Measurements from ENCODE around the gene CCNI. TPM values are rescaled to one million over a fixed set of nuclear protein-coding genes. Genes with fewer than 3 reads are reported as not detected.
"Not testable (repeated sequence)": the region's sequence is repeated elsewhere in the genome, so short reads cannot be mapped to it uniquely, and the experiment has no call there.

The CCNI gene
- total and polyA plus RNA-seq, 3 experiments from 2014 or later = 191 to 325 (median 206) TPM

DNA sequence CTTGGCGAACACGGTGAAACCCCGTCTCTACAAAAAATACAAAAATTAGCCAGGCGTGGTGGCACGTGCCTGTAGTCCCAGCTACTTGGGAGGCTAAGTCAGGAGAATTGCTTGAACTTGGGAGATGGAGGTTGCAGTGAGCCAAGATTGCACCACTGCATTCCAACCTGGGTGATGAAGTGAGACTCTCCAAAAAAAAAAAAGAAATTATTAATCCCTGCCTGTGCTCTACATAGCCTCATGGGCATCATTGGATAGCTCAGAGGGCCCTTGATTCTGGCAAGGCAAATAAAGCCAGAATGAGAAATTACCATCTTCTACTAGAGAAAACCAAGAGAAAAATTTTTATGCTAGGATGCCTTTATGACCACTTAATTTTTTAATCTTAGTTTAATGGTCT is 38.6 kb downstream of the CCNI start:
- H3K9me3 Mint-ChIP-seq; POLR2A ChIA-PET; H3K27me3 Mint-ChIP-seq; CTCF ChIA-PET; H3K4me3 Mint-ChIP-seq; H3K27ac ChIP-seq (ENCODE audit: low read depth, low read length); H3K9me3 ChIP-seq (ENCODE audit: low read length); H3K4me1 Mint-ChIP-seq; DNase-seq; H3K27me3 ChIP-seq (ENCODE audit: insufficient read depth, low read length, poor library complexity, severe bottlenecking); H3K4me3 ChIP-seq (ENCODE audit: low read length); H3K36me3 ChIP-seq (ENCODE audit: insufficient read depth, low read length); H3K27ac Mint-ChIP-seq; H3K4me1 ChIP-seq (ENCODE audit: insufficient read depth, low read length): not testable (repeated sequence)
- peaks cover 3 to 46% (median 17%) of the 10 kb centered on the region in 3 donors for H3K36me3 Mint-ChIP-seq

DNA sequence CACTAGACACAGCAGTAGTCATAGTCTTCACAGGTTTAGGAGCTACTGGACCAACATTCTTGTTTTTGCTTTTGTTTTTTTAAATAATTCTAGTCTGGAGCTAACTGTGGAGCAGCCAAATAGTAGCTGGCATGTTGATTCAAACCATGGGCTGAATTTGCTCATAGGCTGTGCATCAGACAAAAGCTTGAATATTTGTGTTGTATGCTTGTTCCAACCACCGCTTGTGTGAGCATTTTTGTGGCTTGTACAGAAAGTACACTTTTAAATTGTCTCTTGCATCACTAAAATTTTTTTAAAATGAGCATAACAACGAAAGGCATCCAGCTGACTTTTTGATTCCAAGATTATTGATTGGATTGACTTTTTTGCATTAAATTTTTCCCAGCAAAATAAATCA is 39.6 kb downstream of the CCNI start:
- Histone ChIP-seq H3K4me3 (ENCODE audit: low read length) (no peak overlapping the region), H3K9me3 (ENCODE audit: low read length) (no peaks in the 10 kb centered on the region), H3K27ac (ENCODE audit: low read depth, low read length) (no peak overlapping the region), H3K36me3 (ENCODE audit: insufficient read depth, low read length) (no peaks in the 10 kb centered on the region), H3K4me1 (ENCODE audit: insufficient read depth, low read length) (peaks cover 14% of the 10 kb centered on the region), H3K27me3 (ENCODE audit: insufficient read depth, low read length, poor library complexity, severe bottlenecking) (no peaks in the 10 kb centered on the region)
- H3K4me3 Mint-ChIP-seq = no peak overlapping the region
- DNase-seq = no peak
- H3K27ac Mint-ChIP-seq = no peak overlapping the region
- POLR2A ChIA-PET = no interaction called here
- H3K4me1 Mint-ChIP-seq = peaks cover 14% of the 10 kb centered on the region in 3 donors
- H3K27me3 Mint-ChIP-seq = no peaks in the 10 kb centered on the region
- H3K9me3 Mint-ChIP-seq = no peaks in the 10 kb centered on the region
- peaks cover 3 to 47% (median 15%) of the 10 kb centered on the region in 3 donors for H3K36me3 Mint-ChIP-seq
- CTCF ChIA-PET = interaction anchor here (0.7 kb wide), 1 partner anchor 856 kb away, joined by 3 read pairs; no protein-coding TSS in a partner anchor

DNA sequence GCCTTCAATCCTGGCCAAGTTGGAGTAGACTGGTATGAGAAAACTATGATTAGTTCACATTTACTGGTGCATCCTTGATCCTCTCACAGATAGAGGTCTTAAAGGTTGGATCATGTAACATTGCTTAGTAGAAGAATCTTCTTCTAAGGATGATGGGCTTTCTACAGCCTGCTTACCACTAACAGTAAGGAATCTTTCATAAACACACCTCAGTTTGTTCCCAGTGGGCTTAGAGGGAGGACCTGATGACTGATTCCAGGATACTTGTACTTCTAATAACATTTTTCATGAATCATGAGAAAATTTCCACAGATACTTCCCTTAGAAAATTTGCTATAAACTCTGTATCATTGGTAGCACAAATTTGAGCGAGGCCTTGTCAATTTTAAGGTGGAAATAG is 40.6 kb downstream of the CCNI start:
- Mint-ChIP-seq H3K27me3 (no peaks in the 10 kb centered on the region), H3K4me3 (no peak overlapping the region), H3K4me1 (peaks cover 19 to 22% (median 21%) of the 10 kb centered on the region in 3 donors), H3K27ac (no peak overlapping the region), H3K36me3 (peaks cover 3 to 48% (median 15%) of the 10 kb centered on the region in 3 donors), H3K9me3 (no peaks in the 10 kb centered on the region)
- Histone ChIP-seq H3K4me1 (ENCODE audit: insufficient read depth, low read length) (peaks cover 19% of the 10 kb centered on the region), H3K36me3 (ENCODE audit: insufficient read depth, low read length) (no peaks in the 10 kb centered on the region), H3K4me3 (ENCODE audit: low read length) (no peak overlapping the region), H3K27ac (ENCODE audit: low read depth, low read length) (no peak overlapping the region), H3K27me3 (ENCODE audit: insufficient read depth, low read length, poor library complexity, severe bottlenecking) (no peaks in the 10 kb centered on the region), H3K9me3 (ENCODE audit: low read length) (no peaks in the 10 kb centered on the region)
- CTCF ChIA-PET = no interaction called here
- no peak for DNase-seq
- POLR2A ChIA-PET = interaction anchor here (0.6 kb wide), 1 partner anchor 56 kb away, joined by 3 read pairs; no protein-coding TSS in a partner anchor

DNA sequence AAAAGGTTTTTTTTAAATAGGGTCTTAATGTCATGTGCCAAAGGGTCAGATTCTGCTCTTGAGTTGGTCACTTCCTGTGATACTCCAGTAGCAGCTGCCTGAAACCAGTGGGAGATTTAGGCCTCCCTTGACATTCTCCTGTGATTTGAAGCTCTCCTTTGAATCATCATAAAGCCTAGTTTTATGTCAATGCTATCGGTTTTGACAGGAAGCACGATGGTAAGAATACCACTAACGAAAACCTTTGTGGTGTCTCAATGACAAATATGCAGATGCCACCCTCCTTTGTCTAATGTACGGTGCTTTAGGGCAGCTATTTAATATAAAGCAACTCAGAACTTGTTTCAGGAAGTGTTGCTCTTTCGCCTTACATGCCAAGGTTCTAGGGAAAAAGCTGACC is 44.2 kb downstream of the CCNI start:
- Mint-ChIP-seq H3K27ac (peak overlapping the region in 5 of 8 donors; percentile 10 to 71 (median 33)), H3K36me3 (peaks cover 0 to 53% (median 16%) of the 10 kb centered on the region in 3 donors), H3K4me1 (peaks cover 27 to 34% (median 27%) of the 10 kb centered on the region in 3 donors), H3K4me3 (peak overlapping the region in 2 of 7 donors; percentile 34 to 46), H3K27me3 (no peaks in the 10 kb centered on the region), H3K9me3 (no peaks in the 10 kb centered on the region)
- ChIA-PET CTCF (interaction anchor here (1.1 to 1.3 kb wide), 4 partner anchors 22 to 46 kb away, joined by 3 read pairs; no protein-coding TSS in a partner anchor), POLR2A (interaction anchor here (1.4 kb wide), 1 partner anchor 44 kb away, joined by 3 read pairs; the partner anchor contains the start of gene CCNI)
- Histone ChIP-seq H3K4me3 (ENCODE audit: low read length) (no peak overlapping the region), H3K36me3 (ENCODE audit: insufficient read depth, low read length) (no peaks in the 10 kb centered on the region), H3K4me1 (ENCODE audit: insufficient read depth, low read length) (peaks cover 31% of the 10 kb centered on the region), H3K27ac (ENCODE audit: low read depth, low read length) (no peak overlapping the region), H3K9me3 (ENCODE audit: low read length) (no peaks in the 10 kb centered on the region), H3K27me3 (ENCODE audit: insufficient read depth, low read length, poor library complexity, severe bottlenecking) (no peaks in the 10 kb centered on the region)
- peak in 2 of 5 donors; percentile 25 to 34 for DNase-seq

DNA sequence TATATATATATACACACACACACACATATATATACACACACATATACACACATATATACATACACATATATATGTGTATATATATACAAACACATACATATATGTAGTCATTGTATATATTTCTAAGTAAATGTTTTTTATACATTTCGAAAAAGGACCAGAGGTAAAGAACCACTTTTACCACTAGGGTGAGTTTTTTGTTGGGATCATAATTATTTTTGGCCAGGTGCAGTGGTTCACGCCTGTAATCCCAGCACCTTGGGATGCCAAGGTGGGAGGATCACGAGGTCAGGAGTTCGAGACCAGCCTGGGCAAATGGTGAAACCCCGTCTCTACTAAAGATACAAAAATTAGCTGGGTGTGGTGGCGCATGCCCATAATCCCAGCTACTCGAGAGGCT is 46.0 kb downstream of the CCNI start:
- H3K4me1 ChIP-seq (ENCODE audit: insufficient read depth, low read length) = peaks cover 31% of the 10 kb centered on the region
- H3K4me3 ChIP-seq (ENCODE audit: low read length); H3K36me3 ChIP-seq (ENCODE audit: insufficient read depth, low read length); H3K9me3 Mint-ChIP-seq; CTCF ChIA-PET; H3K9me3 ChIP-seq (ENCODE audit: low read length); H3K27me3 Mint-ChIP-seq; H3K27ac ChIP-seq (ENCODE audit: low read depth, low read length); H3K27ac Mint-ChIP-seq; DNase-seq; H3K4me3 Mint-ChIP-seq; H3K27me3 ChIP-seq (ENCODE audit: insufficient read depth, low read length, poor library complexity, severe bottlenecking): not testable (repeated sequence)
- Mint-ChIP-seq H3K36me3 (peaks cover 6 to 54% (median 17%) of the 10 kb centered on the region in 3 donors), H3K4me1 (peaks cover 27 to 34% (median 27%) of the 10 kb centered on the region in 3 donors)
- POLR2A ChIA-PET = interaction anchor here (0.6 kb wide), 1 partner anchor 27 kb away, joined by 3 read pairs; no protein-coding TSS in a partner anchor

DNA sequence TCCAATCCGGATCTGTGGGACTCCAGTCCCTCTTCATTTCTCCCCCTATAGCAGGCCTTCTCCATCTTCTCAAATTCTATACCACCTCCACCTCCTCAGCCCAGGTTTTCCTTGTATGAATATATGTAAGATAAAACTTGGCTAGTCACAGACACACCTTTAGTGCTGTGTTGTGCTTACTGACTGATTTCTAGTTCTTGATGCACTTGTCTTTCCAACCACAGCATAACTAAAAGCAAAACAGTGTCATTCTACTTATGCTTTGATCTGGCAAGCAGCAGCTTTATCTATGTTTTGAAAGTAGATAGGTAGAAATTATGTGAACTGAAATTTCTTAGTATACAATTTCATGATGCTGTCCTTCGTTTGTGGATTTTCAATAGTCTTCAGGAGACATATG is 47.5 kb downstream of the CCNI start:
- no peaks in the 10 kb centered on the region for H3K27me3 Mint-ChIP-seq
- ChIA-PET CTCF (no interaction called here), POLR2A (no interaction called here)
- Histone ChIP-seq H3K36me3 (ENCODE audit: insufficient read depth, low read length) (peaks cover 6% of the 10 kb centered on the region), H3K27ac (ENCODE audit: low read depth, low read length) (no peak overlapping the region), H3K4me3 (ENCODE audit: low read length) (no peak overlapping the region), H3K9me3 (ENCODE audit: low read length) (no peaks in the 10 kb centered on the region), H3K27me3 (ENCODE audit: insufficient read depth, low read length, poor library complexity, severe bottlenecking) (no peaks in the 10 kb centered on the region), H3K4me1 (ENCODE audit: insufficient read depth, low read length) (peaks cover 31% of the 10 kb centered on the region)
- H3K4me1 Mint-ChIP-seq = peaks cover 27 to 34% (median 27%) of the 10 kb centered on the region in 3 donors
- DNase-seq = no peak
- H3K4me3 Mint-ChIP-seq = no peak overlapping the region
- peaks cover 9 to 59% (median 22%) of the 10 kb centered on the region in 3 donors for H3K36me3 Mint-ChIP-seq
- no peaks in the 10 kb centered on the region for H3K9me3 Mint-ChIP-seq
- peak overlapping the region in 4 of 8 donors; percentile 0 to 67 (median 42) for H3K27ac Mint-ChIP-seq

DNA sequence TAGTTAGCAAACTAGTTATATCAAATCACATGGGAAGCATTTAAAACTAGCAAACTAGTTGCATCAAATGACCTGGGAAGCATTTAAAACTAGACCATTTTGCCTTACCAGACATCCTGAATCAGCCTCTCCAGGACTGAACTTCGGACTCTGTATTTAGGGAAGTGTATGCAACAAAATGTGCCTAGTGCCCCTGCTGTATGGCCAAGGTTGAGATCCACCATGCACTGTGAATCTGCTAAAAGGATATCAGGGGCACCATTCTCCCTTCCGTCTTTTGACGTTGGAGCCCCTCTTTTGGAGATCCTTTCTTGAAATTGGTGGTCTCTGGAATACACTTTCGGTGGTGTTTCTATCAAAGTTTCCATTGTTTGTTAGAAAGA is 49.5 kb downstream of the CCNI start:
- peaks cover 17% of the 10 kb centered on the region for H3K4me1 ChIP-seq (ENCODE audit: insufficient read depth, low read length)
- Mint-ChIP-seq H3K36me3 (peaks cover 9 to 71% (median 28%) of the 10 kb centered on the region in 3 donors), H3K27me3 (no peaks in the 10 kb centered on the region), H3K27ac (no peak overlapping the region), H3K9me3 (no peaks in the 10 kb centered on the region), H3K4me3 (no peak overlapping the region), H3K4me1 (peaks cover 14 to 22% (median 14%) of the 10 kb centered on the region in 3 donors)
- no peaks in the 10 kb centered on the region for H3K9me3 ChIP-seq (ENCODE audit: low read length)
- no peak overlapping the region for H3K27ac ChIP-seq (ENCODE audit: low read depth, low read length)
- no peak for DNase-seq
- no peaks in the 10 kb centered on the region for H3K27me3 ChIP-seq (ENCODE audit: insufficient read depth, low read length, poor library complexity, severe bottlenecking)
- POLR2A ChIA-PET = no interaction called here
- H3K36me3 ChIP-seq (ENCODE audit: insufficient read depth, low read length) = peaks cover 6% of the 10 kb centered on the region
- CTCF ChIA-PET = interaction anchor here (0.6 kb wide), 1 partner anchor 282 kb away, joined by 3 read pairs; no protein-coding TSS in a partner anchor
- no peak overlapping the region for H3K4me3 ChIP-seq (ENCODE audit: low read length)

DNA sequence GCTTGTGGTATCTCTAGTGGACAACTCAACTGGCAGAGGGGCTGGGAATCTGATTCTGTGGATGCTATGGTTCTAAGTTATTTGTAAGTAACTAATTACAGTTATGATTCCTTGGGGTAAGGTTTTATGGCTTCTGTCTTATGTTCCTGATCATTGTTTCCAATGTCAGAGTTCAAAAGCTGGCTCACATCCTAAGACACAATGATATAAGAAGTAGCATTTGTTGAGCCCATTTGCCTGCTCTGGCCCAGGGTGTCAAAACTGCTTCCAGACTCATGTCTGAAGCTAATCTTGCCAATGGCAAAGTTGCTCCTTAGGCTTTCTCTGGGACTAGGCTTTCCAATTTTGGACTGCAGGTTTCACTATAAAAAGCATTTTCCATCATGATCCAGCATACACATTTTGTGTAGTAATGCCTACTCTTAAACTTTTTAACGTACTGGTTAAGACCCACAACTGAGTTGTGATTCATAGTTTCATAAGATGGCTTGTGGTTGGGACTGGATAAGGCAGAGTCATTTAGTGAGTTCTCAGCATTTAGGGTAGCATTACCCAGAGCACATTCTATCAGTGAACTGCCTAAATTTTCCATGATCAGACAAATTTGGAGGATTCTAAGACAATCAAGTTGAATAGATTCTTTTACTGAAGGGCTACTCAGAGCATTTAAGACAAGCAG is 50.0 kb downstream of the CCNI start:
- H3K27ac Mint-ChIP-seq = peak overlapping the region in 1 of 8 donors; percentile 49
- peaks cover 9 to 16% (median 11%) of the 10 kb centered on the region in 3 donors for H3K4me1 Mint-ChIP-seq
- no peak overlapping the region for H3K4me3 ChIP-seq (ENCODE audit: low read length)
- H3K4me1 ChIP-seq (ENCODE audit: insufficient read depth, low read length) = peaks cover 12% of the 10 kb centered on the region
- POLR2A ChIA-PET = no interaction called here
- CTCF ChIA-PET = interaction anchor here (0.6 kb wide), 1 partner anchor 283 kb away, joined by 3 read pairs; no protein-coding TSS in a partner anchor
- no peak overlapping the region for H3K27ac ChIP-seq (ENCODE audit: low read depth, low read length)
- no peak for DNase-seq
- peaks cover 6% of the 10 kb centered on the region for H3K36me3 ChIP-seq (ENCODE audit: insufficient read depth, low read length)
- no peaks in the 10 kb centered on the region for H3K9me3 Mint-ChIP-seq
- no peaks in the 10 kb centered on the region for H3K27me3 Mint-ChIP-seq
- no peaks in the 10 kb centered on the region for H3K9me3 ChIP-seq (ENCODE audit: low read length)
- H3K36me3 Mint-ChIP-seq = peaks cover 12 to 72% (median 32%) of the 10 kb centered on the region in 3 donors
- H3K4me3 Mint-ChIP-seq = no peak overlapping the region
- no peaks in the 10 kb centered on the region for H3K27me3 ChIP-seq (ENCODE audit: insufficient read depth, low read length, poor library complexity, severe bottlenecking)

Data from CD8-positive, alpha-beta memory T cell (primary cell).